Hematopoietic multipotent progenitor cell treated with erythropoietin and hydrocortisone succinate and interleukin-3 and kit ligand, for 15 days (in vitro differentiated cells): Measurements from ENCODE around the gene S100A16.
"Not testable (repeated sequence)": the region's sequence is repeated elsewhere in the genome, so short reads cannot be mapped to it uniquely, and the experiment has no call there.

Source experiments
- DNase-seq: peaks from one replicate; pipeline ENCODE4 v3.0.0-alpha.2; 2015; ENCODE audit warnings: low spot score

The S100A16 gene

GRCh38 chr1:153562021-153562420 lies 50.9 kb downstream of the S100A16 start:
- not testable (repeated sequence) for DNase-seq

GRCh38 chr1:153561466-153561985 lies 51.4 kb downstream of the S100A16 start:
- DNase-seq, result no peak

- no peak for DNase-seq
Measured at GRCh38 chr1:153560771-153561465, 52.0 kb downstream of the S100A16 start.

- DNase-seq, result no peak
Measured at GRCh38 chr1:153560241-153560640, 52.7 kb downstream of the S100A16 start.

GRCh38 chr1:153557877-153558276 lies 55.1 kb downstream of the S100A16 start:
- DNase-seq, result no peak
